GM12872 (cell line): ENCODE measurements around the gene GALNTL6.

ENCODE experiments used
- TF ChIP-seq, protein P1 (sequence below): IDR thresholded peaks from 3 replicates; pipeline ENCODE4 v1.5.1; 2011; ENCODE audit warnings: low read depth, mild to moderate bottlenecking, low read length, moderate library complexity; ENCODE audit not compliant: insufficient read depth

Gene GALNTL6

DNA sequence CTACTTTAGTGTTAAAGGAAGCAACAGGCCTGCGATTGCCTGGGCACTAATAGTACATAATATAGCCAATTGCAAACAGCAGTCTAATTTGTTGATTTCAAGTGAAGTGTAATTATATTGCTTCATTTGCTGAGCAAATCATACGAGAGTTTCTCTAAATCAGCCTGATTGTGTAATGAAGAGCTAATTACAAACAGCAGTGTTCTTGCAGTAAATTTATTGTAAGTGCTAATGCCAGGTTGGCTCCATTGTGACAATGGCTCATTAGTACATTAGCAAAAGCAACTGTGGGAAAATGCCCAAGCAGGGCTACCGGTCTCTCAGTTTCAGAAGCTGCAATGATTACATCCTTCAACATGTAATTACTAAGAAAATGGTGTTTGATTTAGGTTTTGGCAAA, 591.5 kb downstream of the GALNTL6 start:
- TF ChIP-seq, protein P1, sequence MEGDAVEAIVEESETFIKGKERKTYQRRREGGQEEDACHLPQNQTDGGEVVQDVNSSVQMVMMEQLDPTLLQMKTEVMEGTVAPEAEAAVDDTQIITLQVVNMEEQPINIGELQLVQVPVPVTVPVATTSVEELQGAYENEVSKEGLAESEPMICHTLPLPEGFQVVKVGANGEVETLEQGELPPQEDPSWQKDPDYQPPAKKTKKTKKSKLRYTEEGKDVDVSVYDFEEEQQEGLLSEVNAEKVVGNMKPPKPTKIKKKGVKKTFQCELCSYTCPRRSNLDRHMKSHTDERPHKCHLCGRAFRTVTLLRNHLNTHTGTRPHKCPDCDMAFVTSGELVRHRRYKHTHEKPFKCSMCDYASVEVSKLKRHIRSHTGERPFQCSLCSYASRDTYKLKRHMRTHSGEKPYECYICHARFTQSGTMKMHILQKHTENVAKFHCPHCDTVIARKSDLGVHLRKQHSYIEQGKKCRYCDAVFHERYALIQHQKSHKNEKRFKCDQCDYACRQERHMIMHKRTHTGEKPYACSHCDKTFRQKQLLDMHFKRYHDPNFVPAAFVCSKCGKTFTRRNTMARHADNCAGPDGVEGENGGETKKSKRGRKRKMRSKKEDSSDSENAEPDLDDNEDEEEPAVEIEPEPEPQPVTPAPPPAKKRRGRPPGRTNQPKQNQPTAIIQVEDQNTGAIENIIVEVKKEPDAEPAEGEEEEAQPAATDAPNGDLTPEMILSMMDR: no peak

DNA sequence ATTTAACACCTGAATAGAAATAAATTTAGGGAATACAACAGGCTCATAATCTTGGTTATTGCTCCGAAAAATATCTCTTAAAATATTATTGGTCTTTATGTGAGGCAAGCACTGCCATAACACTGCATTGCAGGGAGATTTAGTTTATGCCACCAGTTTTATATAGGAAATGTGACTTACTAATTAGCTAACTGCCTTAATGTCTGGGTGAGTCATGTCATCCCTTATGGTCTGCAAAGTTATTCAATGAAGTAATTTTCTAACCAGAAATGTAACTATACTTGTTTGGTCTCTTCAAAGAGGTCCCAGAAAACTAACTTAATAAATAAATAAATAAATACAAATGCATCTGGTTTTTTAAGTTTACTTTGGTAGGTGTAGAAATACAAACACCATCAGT, 597.2 kb downstream of the GALNTL6 start:
- TF ChIP-seq, protein P1: no peak

DNA sequence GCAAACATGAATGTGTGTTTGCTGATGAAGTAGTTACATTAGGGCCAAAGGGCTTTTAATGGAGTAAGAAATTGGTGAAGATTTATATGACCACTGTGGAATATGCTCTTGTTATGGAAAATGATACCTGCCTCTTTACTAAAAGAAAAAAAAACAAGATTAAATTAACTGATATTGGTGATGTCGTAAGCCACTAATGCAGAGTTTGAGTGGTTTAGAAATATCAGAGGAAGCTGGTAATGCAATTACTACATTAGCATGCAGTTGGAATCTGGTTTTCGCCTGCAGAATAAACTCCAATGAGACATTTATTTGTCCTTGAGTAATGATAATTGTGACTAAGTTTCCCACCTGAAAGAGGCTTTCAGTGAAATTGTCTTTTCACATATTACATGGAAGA, 597.9 kb downstream of the GALNTL6 start:
- TF ChIP-seq, protein P1: no peak

DNA sequence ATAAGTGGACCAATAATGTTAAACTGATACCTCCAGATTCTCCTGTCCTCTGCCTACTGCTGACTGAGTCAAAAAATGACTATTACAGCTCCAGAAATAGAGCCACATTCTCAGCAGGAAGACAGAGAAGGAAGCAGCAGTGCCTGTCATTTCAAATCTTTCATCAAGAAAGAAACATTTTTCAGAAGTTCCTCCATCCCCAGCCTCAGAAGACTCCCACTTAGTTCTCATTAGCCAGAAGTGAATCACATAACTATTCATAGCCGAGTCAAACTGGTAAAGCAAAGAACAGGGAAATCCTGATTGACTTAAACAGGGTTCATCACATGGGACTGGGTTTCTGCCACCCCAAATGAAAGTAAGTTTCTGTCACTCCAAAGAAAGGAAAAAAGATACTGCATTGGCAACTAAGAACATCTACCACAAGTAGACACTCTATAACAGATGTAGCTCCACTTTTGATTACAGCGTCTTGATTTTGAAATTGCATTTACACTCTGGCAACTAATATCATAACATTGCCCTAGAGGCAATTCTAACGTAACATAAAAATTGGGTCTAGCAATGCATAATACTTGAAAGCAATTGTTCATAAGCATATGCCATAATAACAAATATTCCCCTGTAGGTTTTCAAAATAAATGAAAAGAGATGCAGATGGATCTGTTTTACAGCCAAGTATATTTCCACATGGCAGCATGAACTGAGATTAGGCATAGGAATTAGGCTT, 599.8 kb downstream of the GALNTL6 start:
- TF ChIP-seq, protein P1: no peak

DNA sequence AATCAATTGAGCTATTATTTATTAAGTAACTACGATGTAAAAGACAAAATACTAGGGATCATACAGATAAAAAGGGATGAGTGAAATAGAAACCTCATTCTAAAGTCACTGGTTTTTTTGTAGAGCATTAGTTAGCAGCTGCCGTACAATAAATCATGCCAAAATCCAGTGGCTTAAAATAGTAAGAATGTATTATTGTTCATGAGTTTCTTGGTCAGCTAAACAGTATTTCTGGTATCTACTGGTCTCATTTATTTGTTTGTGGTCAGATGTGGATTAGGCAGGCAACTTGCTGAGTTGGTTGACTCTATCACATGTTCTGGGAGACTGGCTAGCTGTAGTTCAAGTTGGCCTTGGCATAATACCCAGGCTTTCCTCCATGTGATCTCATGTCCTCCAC, 667.3 kb downstream of the GALNTL6 start:
- TF ChIP-seq, protein P1: no peak

DNA sequence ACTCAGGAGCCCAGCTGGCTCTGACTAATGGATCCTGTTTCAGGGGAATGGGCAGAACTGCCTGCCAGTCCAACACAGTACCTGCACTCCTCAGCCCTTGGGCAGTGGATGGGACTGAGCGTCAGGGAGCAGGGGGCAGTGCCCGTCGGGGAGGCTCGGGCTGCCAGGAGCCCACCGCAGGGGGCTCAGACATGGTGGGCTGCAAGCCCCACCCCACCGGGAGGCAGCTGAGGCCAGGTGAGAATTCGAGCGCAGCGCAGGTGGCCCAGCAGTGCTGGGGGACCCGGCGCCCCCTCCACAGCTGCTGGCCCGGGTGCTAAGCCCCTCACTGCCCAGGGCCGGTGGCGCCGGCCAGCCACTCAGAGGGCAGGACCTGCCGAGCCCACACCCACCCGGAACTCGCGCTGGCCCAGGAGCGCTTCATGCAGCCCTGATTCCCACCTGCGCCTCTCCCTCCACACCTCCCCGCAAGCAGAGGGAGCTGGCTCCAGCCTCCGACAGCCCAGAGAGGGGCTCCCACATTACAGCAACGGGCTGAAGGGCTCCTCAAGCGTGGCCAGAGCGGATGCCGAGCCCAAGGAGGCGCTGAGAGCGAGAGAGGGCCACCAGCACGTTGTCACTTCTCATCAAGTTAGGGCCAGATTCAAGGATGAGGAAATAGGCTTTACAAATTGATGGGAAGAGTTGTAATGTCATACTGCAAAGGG, 668.8 kb downstream of the GALNTL6 start:
- TF ChIP-seq, protein P1: no peak

DNA sequence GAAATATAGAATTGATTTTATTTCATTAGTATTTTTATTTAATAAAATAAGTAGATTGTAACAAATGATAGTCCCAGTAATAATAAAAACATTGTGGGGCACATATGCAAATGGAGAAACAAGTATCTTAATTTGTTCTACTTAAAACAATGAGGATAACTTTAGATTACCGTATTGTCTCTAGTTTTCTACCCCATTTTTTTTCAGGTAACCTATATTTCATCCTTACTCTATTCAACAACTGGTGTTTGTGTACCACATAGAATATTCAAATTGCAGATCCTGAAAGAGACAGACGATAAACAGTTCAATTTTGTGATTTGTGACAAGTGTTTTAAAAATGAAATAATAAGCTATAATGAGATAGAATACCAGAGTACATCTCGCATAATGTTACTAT, 671.8 kb downstream of the GALNTL6 start:
- TF ChIP-seq, protein P1: no peak
